ENCODE results near the gene CYP21A2.
"Not testable (repeated sequence)": the region's sequence is repeated elsewhere in the genome, so short reads cannot be mapped to it uniquely, and the experiment has no call there.

GRCh38 chr6:32004393-32004792 is 33.8 kb upstream of the CYP21A2 start:
- not testable (repeated sequence) for TF ChIP-seq CTCF (conservative IDR thresholded peaks at IDR 0.05; ENCODE audit: low read length); EZH2phosphoT487 (IDR thresholded peaks at IDR 0.05; ENCODE audit: borderline replicate concordance, low read depth, low read length)

Measured in OCI-LY7 (cell line).